ENCODE results near the gene DNASE1L1.

Gene DNASE1L1

GRCh38 chrX:154357205-154357604, 51.8 kb downstream of the DNASE1L1 start:
- no peak for DNase-seq (ENCODE audit: extremely low read depth, insufficient read length)
- TF ChIP-seq CTCF (IDR thresholded peaks at IDR 0.05; ENCODE audit: insufficient read depth, low read length, poor library complexity, severe bottlenecking): no peak
- Histone ChIP-seq H3K27me3 (replicated peaks; ENCODE audit: control insufficient read depth, insufficient read depth, low read length) (no peaks in the 10 kb centered on the region), H3K4me3 (replicated peaks; ENCODE audit: low read depth, low read length) (no peak overlapping the region), H3K36me3 (ENCODE audit: control insufficient read depth, insufficient read depth, low read length) (peaks cover 42% of the 10 kb centered on the region)

- peaks cover 38% of the 10 kb centered on the region for H3K36me3 ChIP-seq (ENCODE audit: control insufficient read depth, insufficient read depth, low read length)
- TF ChIP-seq CTCF (IDR thresholded peaks at IDR 0.05; ENCODE audit: insufficient read depth, low read length, poor library complexity, severe bottlenecking): no peak
- no peaks in the 10 kb centered on the region for H3K27me3 ChIP-seq (replicated peaks; ENCODE audit: control insufficient read depth, insufficient read depth, low read length)
- no peak overlapping the region for H3K4me3 ChIP-seq (replicated peaks; ENCODE audit: low read depth, low read length)
- DNase-seq (ENCODE audit: extremely low read depth, insufficient read length): no peak
Measured at GRCh38 chrX:154356596-154356995, 52.5 kb downstream of the DNASE1L1 start.

GRCh38 chrX:154355776-154356140, 53.3 kb downstream of the DNASE1L1 start:
- TF ChIP-seq CTCF (IDR thresholded peaks at IDR 0.05; ENCODE audit: insufficient read depth, low read length, poor library complexity, severe bottlenecking): no peak
- no peaks in the 10 kb centered on the region for H3K27me3 ChIP-seq (replicated peaks; ENCODE audit: control insufficient read depth, insufficient read depth, low read length)
- peaks cover 37% of the 10 kb centered on the region for H3K36me3 ChIP-seq (ENCODE audit: control insufficient read depth, insufficient read depth, low read length)

GRCh38 chrX:154355094-154355775, 53.8 kb downstream of the DNASE1L1 start:
- TF ChIP-seq CTCF (IDR thresholded peaks at IDR 0.05; ENCODE audit: insufficient read depth, low read length, poor library complexity, severe bottlenecking): no peak
- peaks cover 38% of the 10 kb centered on the region for H3K36me3 ChIP-seq (ENCODE audit: control insufficient read depth, insufficient read depth, low read length)
- DNase-seq (ENCODE audit: extremely low read depth, insufficient read length): no peak
- H3K27me3 ChIP-seq (replicated peaks; ENCODE audit: control insufficient read depth, insufficient read depth, low read length): no peaks in the 10 kb centered on the region
- no peak overlapping the region for H3K4me3 ChIP-seq (replicated peaks; ENCODE audit: low read depth, low read length)

More at GRCh38 chrX:154355776-154356140, 53.3 kb downstream of the DNASE1L1 start:
- no peak overlapping the region for H3K4me3 ChIP-seq (replicated peaks; ENCODE audit: low read depth, low read length)
- DNase-seq (ENCODE audit: extremely low read depth, insufficient read length): no peak

GRCh38 chrX:154354516-154354915, 54.5 kb downstream of the DNASE1L1 start:
- no peak for TF ChIP-seq CTCF (IDR thresholded peaks at IDR 0.05; ENCODE audit: insufficient read depth, low read length, poor library complexity, severe bottlenecking)
- DNase-seq (ENCODE audit: extremely low read depth, insufficient read length): no peak
- peaks cover 38% of the 10 kb centered on the region for H3K36me3 ChIP-seq (ENCODE audit: control insufficient read depth, insufficient read depth, low read length)
- no peaks in the 10 kb centered on the region for H3K27me3 ChIP-seq (replicated peaks; ENCODE audit: control insufficient read depth, insufficient read depth, low read length)
- H3K4me3 ChIP-seq (replicated peaks; ENCODE audit: low read depth, low read length): no peak overlapping the region

GRCh38 chrX:154354013-154354412, 55.0 kb downstream of the DNASE1L1 start:
- no peak for TF ChIP-seq CTCF (IDR thresholded peaks at IDR 0.05; ENCODE audit: insufficient read depth, low read length, poor library complexity, severe bottlenecking)
- Histone ChIP-seq H3K27me3 (replicated peaks; ENCODE audit: control insufficient read depth, insufficient read depth, low read length) (no peaks in the 10 kb centered on the region), H3K36me3 (ENCODE audit: control insufficient read depth, insufficient read depth, low read length) (peaks cover 37% of the 10 kb centered on the region), H3K4me3 (replicated peaks; ENCODE audit: low read depth, low read length) (no peak overlapping the region)
- DNase-seq (ENCODE audit: extremely low read depth, insufficient read length): no peak

Measured in GM06990 (cell line).